Measurements from ENCODE around the gene BACH2. TPM values are rescaled to one million over a fixed set of nuclear protein-coding genes. Genes with fewer than 3 reads are reported as not detected.

The BACH2 gene
- total and polyA plus RNA-seq, 2 of the 8 experiments (the other 6 are each of a cell fraction or from before 2014, with no cell fraction given): 1.9 to 5.9 TPM

GRCh38 chr6:90180526-90180925, 116.1 kb downstream of the BACH2 start:
- Histone ChIP-seq H3K56ac (replicated peaks; ENCODE audit: insufficient read length, low read depth, low read length) (no peak overlapping the region), H3K4me2 (ENCODE audit: insufficient read depth in 1 of 2, low read depth in 2 of 2, low read length in 2 of 2) (no peak overlapping the region), H3K4me1 (replicated peaks in 1 of 4; ENCODE audit: control insufficient read depth in 3 of 4, insufficient read depth in 4 of 4, low read length in 3 of 4) (no peaks in the 10 kb centered on the region), H3K9me3 (ENCODE audit: insufficient read depth in 2 of 2, low read depth in 1 of 2, low read length in 1 of 2) (peaks cover 0 to 3% of the 10 kb centered on the region in 2 experiments; a peak in 1 of 4 replicates), H4K20me1 (replicated peaks in 1 of 2; ENCODE audit: control insufficient read depth in 1 of 2, insufficient read depth in 2 of 2, low read length in 2 of 2) (no peaks in the 10 kb centered on the region), H3K23me2 (ENCODE audit: low read depth, low read length) (no peaks in the 10 kb centered on the region), H3K14ac (ENCODE audit: insufficient read length) (no peak overlapping the region), H2BK20ac (ENCODE audit: low read length) (no peak overlapping the region), H2BK120ac (replicated peaks; ENCODE audit: low read depth, low read length) (no peak overlapping the region), H3K23ac (ENCODE audit: insufficient read length) (no peak overlapping the region), H3K79me2 (ENCODE audit: control insufficient read depth in 1 of 2, insufficient read depth in 2 of 2, low read length in 2 of 2) (no peaks in the 10 kb centered on the region), H2AK5ac (ENCODE audit: low read depth, low read length) (no peak overlapping the region), H4K91ac (replicated peaks; ENCODE audit: insufficient read length, low read length) (no peak overlapping the region), H3K9ac (replicated peaks in 1 of 4; ENCODE audit: extremely low read depth in 1 of 4, low read depth in 3 of 4, low read length in 3 of 4) (no peak overlapping the region), H2AFZ (ENCODE audit: low read length) (no peak overlapping the region), H3K4ac (replicated peaks; ENCODE audit: insufficient read length, low read depth, low read length) (no peak overlapping the region), H3K18ac (ENCODE audit: extremely low read depth, low read length) (no peak overlapping the region), H4K5ac (ENCODE audit: insufficient read length, low read depth, low read length) (no peak overlapping the region), H2BK12ac (ENCODE audit: low read depth, low read length) (no peak overlapping the region), H4K8ac (ENCODE audit: extremely low read depth, insufficient read depth, low read length) (no peak overlapping the region), H3K79me1 (ENCODE audit: low read depth, low read length) (no peaks in the 10 kb centered on the region), H2BK15ac (ENCODE audit: low read length) (no peak overlapping the region), H3K27me3 (replicated peaks in 1 of 4; ENCODE audit: control insufficient read depth in 3 of 4, extremely low read depth in 1 of 4, insufficient read depth in 3 of 4, low read length in 3 of 4) (no peaks in the 10 kb centered on the region; a peak in 1 of 7 replicates), H3K27ac (ENCODE audit: low read depth, low read length) (no peak overlapping the region), H3K36me3 (ENCODE audit: control insufficient read depth in 2 of 4, insufficient read depth in 4 of 4, low read length in 3 of 4) (no peaks in the 10 kb centered on the region), H2BK5ac (ENCODE audit: low read depth, low read length) (no peak overlapping the region), H3K4me3 (ENCODE audit: extremely low read depth in 1 of 4, insufficient read depth in 2 of 4, low read depth in 3 of 4, low read length in 4 of 4) (no peak overlapping the region)
- DNase-seq (ENCODE audit: low read depth in 1 of 2, low spot score in 2 of 2) (no peak), FAIRE-seq (no peak)
- no peak for TF ChIP-seq GABPA (IDR thresholded peaks at IDR 0.05; ENCODE audit: borderline replicate concordance, insufficient read depth, low read length)
- no peak for TF ChIP-seq KDM1A (IDR thresholded peaks at IDR 0.05; ENCODE audit: borderline replicate concordance, low read length)
- CTCF ChIA-PET (ENCODE audit: partially characterized antibody): interaction anchor here (0.9 to 1.9 kb wide), 7 partner anchors 14 to 240 kb away, joined by 3 to 7 read pairs (median 3); no protein-coding TSS in a partner anchor
- POLR2A ChIA-PET (ENCODE audit: partially characterized antibody): no interaction called here
